ENCODE measurements around the gene DLX1.
"Not testable (repeated sequence)": the region's sequence is repeated elsewhere in the genome, so short reads cannot be mapped to it uniquely, and the experiment has no call there.

The DLX1 gene

GRCh38 chr2:172066394-172066886, 18.9 kb upstream of the DLX1 start:
- DNase-seq = no peak

DNA sequence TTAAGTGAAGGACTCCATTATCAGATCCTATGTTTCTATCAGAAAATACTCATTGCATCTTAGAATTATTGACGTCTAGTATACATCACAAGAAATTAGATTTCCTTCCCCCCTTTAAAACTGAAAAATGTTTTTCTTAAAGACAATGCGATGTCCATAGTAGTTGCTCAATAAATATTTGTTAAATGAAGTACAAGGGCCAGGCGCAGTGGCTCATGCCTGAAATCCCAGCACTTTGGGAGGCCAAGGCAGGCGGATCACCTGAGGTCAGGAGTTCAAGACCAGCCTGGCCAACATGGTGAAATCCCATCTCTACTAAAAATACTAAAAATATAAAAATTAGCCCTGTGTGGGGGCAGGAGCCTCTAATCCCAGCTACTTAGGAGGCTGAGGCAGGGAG, 17.4 kb upstream of the DLX1 start:
- not testable (repeated sequence) for DNase-seq

GRCh38 chr2:172070936-172071335, 14.4 kb upstream of the DLX1 start:
- DNase-seq = no peak

GRCh38 chr2:172072303-172072702, 13.0 kb upstream of the DLX1 start:
- DNase-seq = no peak

- no peak for DNase-seq
Measured at GRCh38 chr2:172072706-172073105, 12.6 kb upstream of the DLX1 start.

DNA sequence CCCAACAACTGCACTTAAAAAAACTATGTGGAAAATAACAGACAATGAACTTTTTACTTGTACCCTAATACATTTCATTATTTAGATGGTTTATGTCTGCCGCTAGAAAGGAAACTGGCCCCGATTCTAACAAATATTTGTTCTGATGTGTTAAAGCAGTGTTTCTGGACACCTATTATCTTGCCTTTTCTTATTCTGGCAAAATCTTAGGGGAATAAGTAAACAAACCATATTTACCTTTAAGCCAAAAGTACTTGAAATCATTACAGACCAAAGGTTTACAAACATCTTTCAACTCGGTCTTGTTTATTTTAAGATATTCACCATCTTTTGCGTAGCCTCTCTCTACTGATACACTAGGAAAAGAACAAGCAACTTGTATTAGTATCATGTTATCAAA, 11.8 kb upstream of the DLX1 start:
- DNase-seq = no peak

DNA sequence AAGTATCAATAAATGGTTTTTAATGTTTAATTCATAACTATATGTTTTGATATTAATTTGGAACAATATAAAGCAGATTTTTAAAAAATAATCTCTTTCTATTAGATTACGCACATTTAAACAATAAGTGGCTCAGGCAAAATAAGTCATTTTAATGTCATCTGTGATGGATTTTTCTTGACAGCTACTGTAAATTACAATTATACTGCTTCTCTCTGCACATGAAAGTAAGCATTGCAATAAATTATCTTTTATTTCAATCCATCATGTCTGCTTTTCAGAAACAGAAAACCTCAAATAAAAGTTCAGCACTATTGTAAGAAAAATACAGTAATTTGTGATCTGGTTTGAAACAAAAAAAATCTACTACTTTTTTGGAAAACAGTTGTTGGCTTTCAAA, 11.1 kb upstream of the DLX1 start:
- no peak for DNase-seq

DNA sequence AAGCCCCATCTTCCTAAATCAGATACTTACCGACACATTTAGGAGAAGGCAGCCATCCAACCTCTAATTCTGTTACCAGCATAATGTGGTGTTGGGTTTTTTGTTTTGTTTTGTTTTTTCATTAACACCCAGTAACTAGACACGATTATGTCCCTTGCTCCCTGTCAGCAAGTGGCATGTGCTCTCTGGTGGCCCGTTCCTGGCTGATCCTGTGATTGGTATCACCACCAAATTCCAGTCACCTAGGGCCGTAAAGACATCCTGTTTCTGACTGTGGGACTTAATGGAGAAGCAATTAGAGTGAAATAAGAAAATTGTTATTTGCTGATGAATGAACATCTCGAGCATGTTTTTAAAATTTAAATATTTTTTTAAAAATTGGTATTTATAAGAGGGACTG, 5.9 kb upstream of the DLX1 start:
- DNase-seq = no peak

GRCh38 chr2:172079838-172080640, 5.3 kb upstream of the DLX1 start:
- DNase-seq = no peak

GRCh38 chr2:172080641-172081220, 4.6 kb upstream of the DLX1 start:
- no peak for DNase-seq

- no peak for DNase-seq
Measured at GRCh38 chr2:172081221-172082022, 3.9 kb upstream of the DLX1 start.

GRCh38 chr2:172082105-172082943, 3.0 kb upstream of the DLX1 start:
- no peak for DNase-seq

GRCh38 chr2:172082944-172083627, 2.2 kb upstream of the DLX1 start:
- no peak for DNase-seq

DNA sequence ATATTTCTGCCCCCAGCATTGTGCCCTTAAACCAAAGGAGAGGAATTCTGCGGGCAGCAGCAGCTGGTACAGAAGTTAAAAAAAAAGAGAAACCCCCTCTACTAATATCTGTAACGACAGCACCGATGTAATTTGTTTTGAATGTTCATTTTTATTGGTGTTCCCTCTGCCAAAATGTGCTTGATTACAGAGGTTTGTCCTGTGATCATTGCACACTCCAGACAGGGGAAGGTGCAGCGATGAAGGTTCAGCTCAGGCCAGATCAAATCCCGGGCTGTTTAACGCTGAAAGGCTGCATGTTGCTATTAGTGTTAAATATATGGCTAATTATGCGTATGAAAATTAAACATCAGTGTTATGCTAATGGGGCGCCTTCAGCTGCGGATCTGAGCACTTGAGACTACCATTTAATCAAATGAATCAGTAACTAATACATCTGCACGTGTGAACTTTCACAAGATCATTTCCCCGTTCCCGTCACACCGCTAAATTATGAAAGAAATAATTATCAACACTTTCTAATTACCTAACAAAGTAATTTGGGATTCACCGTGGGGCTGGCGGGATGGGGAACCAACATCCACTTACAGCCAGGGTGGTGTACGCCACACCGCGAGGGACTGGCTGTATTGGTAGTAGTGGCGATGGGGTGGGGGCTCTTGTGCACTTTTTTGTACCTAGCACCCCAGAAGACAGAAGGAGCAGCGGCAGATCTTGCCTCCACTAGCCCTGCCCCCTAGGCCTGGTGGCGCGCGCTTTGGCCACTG, 1.5 kb upstream of the DLX1 start:
- no peak for DNase-seq

DNA sequence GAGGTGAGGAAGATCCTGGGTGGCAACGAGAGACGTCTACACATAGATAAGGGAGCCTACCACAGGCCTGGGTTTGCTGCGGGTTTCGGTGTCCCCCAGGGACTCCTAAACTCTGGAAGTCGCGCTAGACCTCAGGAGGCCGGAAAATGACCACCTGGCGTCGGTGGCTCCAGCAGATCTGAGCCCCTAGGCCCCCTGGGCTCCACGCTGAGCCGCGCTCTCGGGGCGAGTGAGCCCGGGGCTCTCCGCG, 987 bp upstream of the DLX1 start:
- DNase-seq = no peak

- peak; percentile 88 for DNase-seq
Measured at GRCh38 chr2:172084645-172085459, 455 bp upstream of the DLX1 start.

- no peak for DNase-seq
Measured at GRCh38 chr2:172086241-172087206, 1.2 kb downstream of the DLX1 start.

DNA sequence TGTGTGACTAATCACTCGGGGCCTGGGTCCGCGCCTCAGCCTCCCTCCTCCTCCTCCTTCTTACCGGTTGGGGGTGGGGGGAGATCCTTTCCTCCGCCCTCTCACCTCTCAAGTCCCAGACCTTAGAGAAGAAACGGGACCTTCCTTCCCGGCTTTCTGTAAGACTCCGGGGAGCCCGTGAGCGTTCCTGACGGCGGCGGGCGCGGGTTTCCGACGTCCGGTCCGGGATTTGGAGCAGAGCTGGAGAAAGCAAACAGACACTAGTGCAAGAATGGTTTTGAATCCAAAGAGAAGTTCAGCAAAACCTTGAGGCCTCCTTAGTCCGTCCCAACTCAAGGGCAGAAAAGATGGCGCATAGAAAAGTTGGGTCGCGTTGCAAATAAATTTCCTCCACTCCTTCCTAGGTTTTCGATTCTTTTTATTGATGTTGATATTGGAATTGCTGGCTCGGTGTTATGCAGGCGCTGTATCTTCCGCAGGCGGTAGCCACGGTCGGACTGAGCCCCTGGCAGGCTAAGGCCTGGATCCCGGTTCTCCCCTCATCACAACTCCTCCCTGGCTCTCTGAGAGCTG, 2.0 kb downstream of the DLX1 start:
- DNase-seq = no peak

GRCh38 chr2:172087780-172088244, 2.5 kb downstream of the DLX1 start:
- no peak for DNase-seq

Measured in T1000 (cell line).